Transverse colon (tissue), 4 donors: ENCODE measurements around the gene CCDC50. TPM values are rescaled to one million over a fixed set of nuclear protein-coding genes. Genes with fewer than 3 reads are reported as not detected.

Source experiments
- DNase-seq: peaks from one replicate; pipeline ENCODE4 v3.0.0-alpha.2; 2019
- H3K27ac ChIP-seq, 4 donors: fragments of 200-600 bp; sonication (generic); 2 replicates each; pipeline ENCODE4 v1.5.1; 2016 to 2018; ENCODE audit warnings: inconsistent platforms in 4 of 4
- H3K27me3 ChIP-seq: fragments of 200-600 bp; sonication (generic); 2 replicates; pipeline ENCODE4 v1.5.1; 2017; ENCODE audit warnings: inconsistent platforms
- H3K36me3 ChIP-seq, 4 donors: fragments of 200-600 bp; sonication (generic); 2 replicates each; pipeline ENCODE4 v1.5.1; 2017 to 2019; ENCODE audit warnings: inconsistent platforms in 4 of 4
- H3K4me1 ChIP-seq, 4 donors: fragments of 200-600 bp; sonication (generic); 2 replicates each; pipeline ENCODE4 v1.5.1; 2017 to 2020; ENCODE audit warnings: inconsistent platforms in 4 of 4
- H3K4me3 ChIP-seq, 4 donors: fragments of 200-600 bp; sonication (generic); 1 replicate in 1 of 4; 2 replicates in 3 of 4; pipeline versions ENCODE4 v1.5.1 to v1.6.1; 2017 to 2019; ENCODE audit warnings: inconsistent platforms in 4 of 4
- H3K9me3 ChIP-seq, 2 donors: fragments of 200-600 bp; sonication (generic); 2 replicates each; pipeline ENCODE4 v1.5.1; 2017 to 2019; ENCODE audit warnings: inconsistent platforms in 2 of 2
- CTCF ChIP-seq, 5 experiments: fragments of 200-600 bp in 3 of 5; fragments of 450-650 bp in 2 of 5; sonication (generic) in 3 of 5; IDR thresholded peaks; 1 replicate in 2 of 5; 2 replicates in 3 of 5; pipeline ENCODE4 v1.5.1; 2016 to 2017; ENCODE audit warnings: antibody characterized with exemption in 5 of 5, inconsistent platforms in 3 of 5, mild to moderate bottlenecking in 2 of 5, moderate library complexity in 1 of 5
- EP300 ChIP-seq: sonication (generic); formaldehyde crosslinking; IDR thresholded peaks from one replicate; pipeline ENCODE4 v1.6.1; 2017; ENCODE audit warnings: antibody characterized with exemption, low read depth
- POLR2A ChIP-seq: fragments of 450-650 bp; IDR thresholded peaks from one replicate; pipeline ENCODE4 v1.6.1; 2016; ENCODE audit warnings: antibody characterized with exemption, mild to moderate bottlenecking, moderate library complexity
- POLR2AphosphoS5 ChIP-seq, 3 donors: sonication (generic); formaldehyde crosslinking; IDR thresholded peaks; one replicate each; pipeline ENCODE4 v1.6.1; 2016; ENCODE audit warnings: antibody characterized with exemption in 3 of 3
- WGBS, 2 donors: methylation state at CpG; one replicate each; pipeline ENCODE4 v1.1.5; 2018; ENCODE audit warnings: low coverage in 1 of 2; 5-methylcytosine and 5-hydroxymethylcytosine counted together
- in situ Hi-C, 4 donors: fragments of 200-750 bp; cut with MboI; loops; one replicate each; pipeline versions ENCODE4 v1.15.0 to v1.15.1; 2017; ENCODE audit warnings: low sequenced_read_pairs in 3 of 4, low pct_ligation_motif_present in 1 of 4, low pct_unique_long_range_greater_than_20kb in 1 of 4
- intact Hi-C: fragments of 100-400 bp; cut with DNase I; formaldehyde crosslinking; loops from one replicate; pipeline ENCODE4 v1.15.1; 2023; ENCODE audit warnings: low total_unique reads
- total RNA-seq, 4 donors: library from RNA; depleted of rRNA; stranded (reverse); fragments of >200 nt; gene quantifications; one replicate each; pipeline ENCODE4 v1.1.0, GENCODE V29; 2016

Gene CCDC50
- total RNA-seq, 4 donors from 2014 or later: 61.3 to 78.0 (median 69.5) TPM

- in situ Hi-C loops: no loop called here
- H3K36me3 ChIP-seq: no peaks in the 10 kb centered on the region
- no peak for TF ChIP-seq EP300
- no peak for TF ChIP-seq POLR2AphosphoS5 (IDR thresholded peaks at IDR 0.05)
- no peak for TF ChIP-seq POLR2A
- no peak for TF ChIP-seq CTCF (IDR thresholded peaks at IDR 0.05)
- H3K27ac ChIP-seq: no peak overlapping the region
- no peak overlapping the region for H3K4me3 ChIP-seq
- H3K4me1 ChIP-seq: peaks cover 9 to 53% (median 21%) of the 10 kb centered on the region in 4 donors
- intact Hi-C loops: no loop called here
- no peaks in the 10 kb centered on the region for H3K27me3 ChIP-seq
- WGBS, 2 donors: 88 to 90% methylated on average over 5 of the region's 5 CpGs
- no peaks in the 10 kb centered on the region for H3K9me3 ChIP-seq
- no peak for DNase-seq
These were observed 14.7 kb downstream of the CCDC50 start for GRCh38 chr3:191343913-191344312.

GRCh38 chr3:191345334-191345733, 16.1 kb downstream of the CCDC50 start:
- no peak for TF ChIP-seq EP300
- no peak for TF ChIP-seq POLR2A
- TF ChIP-seq CTCF (IDR thresholded peaks at IDR 0.05): no peak
- no peak for TF ChIP-seq POLR2AphosphoS5 (IDR thresholded peaks at IDR 0.05)
- WGBS, 2 donors: 81 to 83% methylated on average over 5 of the region's 5 CpGs
- H3K36me3 ChIP-seq: no peaks in the 10 kb centered on the region
- no peak overlapping the region for H3K4me3 ChIP-seq
- no peak for DNase-seq
- peaks cover 9 to 53% (median 21%) of the 10 kb centered on the region in 4 donors for H3K4me1 ChIP-seq
- intact Hi-C loops: no loop called here
- H3K27ac ChIP-seq: no peak overlapping the region
- in situ Hi-C loops: no loop called here
- H3K9me3 ChIP-seq: no peaks in the 10 kb centered on the region
- no peaks in the 10 kb centered on the region for H3K27me3 ChIP-seq

- H3K27me3 ChIP-seq: no peaks in the 10 kb centered on the region
- TF ChIP-seq EP300: no peak
- TF ChIP-seq POLR2A: no peak
- no peak for TF ChIP-seq CTCF (IDR thresholded peaks at IDR 0.05)
- TF ChIP-seq POLR2AphosphoS5 (IDR thresholded peaks at IDR 0.05): no peak
- H3K36me3 ChIP-seq: no peaks in the 10 kb centered on the region
- WGBS, 2 donors: 66 to 76% methylated on average over 3 of the region's 3 CpGs
- H3K4me1 ChIP-seq: peaks cover 12 to 56% (median 23%) of the 10 kb centered on the region in 4 donors
- H3K9me3 ChIP-seq: no peaks in the 10 kb centered on the region
- intact Hi-C loops (no loop called here), in situ Hi-C loops (no loop called here)
- no peak for DNase-seq
- no peak overlapping the region for H3K27ac ChIP-seq
- H3K4me3 ChIP-seq: no peak overlapping the region
These were observed 18.0 kb downstream of the CCDC50 start for GRCh38 chr3:191347228-191347627.

- in situ Hi-C loops (no loop called here), intact Hi-C loops (no loop called here)
- no peak overlapping the region for H3K27ac ChIP-seq
- 78 to 83% methylated on average over 1 of the region's 1 CpG for WGBS, 2 donors
- H3K4me3 ChIP-seq: no peak overlapping the region
- H3K36me3 ChIP-seq: no peaks in the 10 kb centered on the region
- TF ChIP-seq EP300 (no peak), POLR2AphosphoS5 (IDR thresholded peaks at IDR 0.05) (no peak), POLR2A (no peak)
- H3K4me1 ChIP-seq: peaks cover 16 to 56% (median 28%) of the 10 kb centered on the region in 4 donors
- no peaks in the 10 kb centered on the region for H3K9me3 ChIP-seq
- DNase-seq: no peak
- no peaks in the 10 kb centered on the region for H3K27me3 ChIP-seq
These were observed 18.9 kb downstream of the CCDC50 start for GRCh38 chr3:191348098-191348497.

GRCh38 chr3:191350396-191351090, 21.3 kb downstream of the CCDC50 start:
- H3K27ac ChIP-seq: peak overlapping the region; percentile 4 to 44 (median 26)
- H3K9me3 ChIP-seq: no peaks in the 10 kb centered on the region
- TF ChIP-seq EP300: no peak
- no peak for TF ChIP-seq POLR2A
- no peak for TF ChIP-seq POLR2AphosphoS5 (IDR thresholded peaks at IDR 0.05)
- TF ChIP-seq CTCF (IDR thresholded peaks at IDR 0.05): no peak
- intact Hi-C loops: no loop called here
- H3K27me3 ChIP-seq: no peaks in the 10 kb centered on the region
- no peaks in the 10 kb centered on the region for H3K36me3 ChIP-seq
- DNase-seq: no peak
- in situ Hi-C loops: no loop called here
- peaks cover 25 to 56% (median 33%) of the 10 kb centered on the region in 4 donors for H3K4me1 ChIP-seq
- WGBS, 2 donors: 58 to 65% methylated on average over 5 of the region's 5 CpGs
- no peak overlapping the region for H3K4me3 ChIP-seq
